ENCODE results near the gene USHBP1.
A peak's percentile ranks its signal among the peaks of the same experiment; 100 is the strongest.

The USHBP1 gene

GRCh38 chr19:17220207-17220758 is 44.3 kb downstream of the USHBP1 start:
- in situ Hi-C loops (cut with HindIII; ENCODE audit: low pct_unique_long_range_greater_than_20kb, low sequenced_read_pairs), result no loop called here
- no peak for DNase-seq (ENCODE audit: low read depth in 1 of 2, low spot score in 1 of 2)

GRCh38 chr19:17219286-17219685 is 45.3 kb downstream of the USHBP1 start:
- in situ Hi-C loops (cut with HindIII; ENCODE audit: low pct_unique_long_range_greater_than_20kb, low sequenced_read_pairs), result no loop called here
- no peak for DNase-seq (ENCODE audit: low read depth in 1 of 2, low spot score in 1 of 2)
- TF ChIP-seq JUND (IDR thresholded peaks at IDR 0.05; ENCODE audit: low read depth), result no peak

More at GRCh38 chr19:17220207-17220758, 44.3 kb downstream of the USHBP1 start:
- no peak for TF ChIP-seq JUND (IDR thresholded peaks at IDR 0.05; ENCODE audit: low read depth)

- in situ Hi-C loops (cut with HindIII; ENCODE audit: low pct_unique_long_range_greater_than_20kb, low sequenced_read_pairs), result no loop called here
- no peak for DNase-seq (ENCODE audit: low read depth in 1 of 2, low spot score in 1 of 2)
- no peak for TF ChIP-seq JUND (IDR thresholded peaks at IDR 0.05; ENCODE audit: low read depth)
Measured at GRCh38 chr19:17216058-17216670, 48.4 kb downstream of the USHBP1 start.

GRCh38 chr19:17215127-17215971 is 49.2 kb downstream of the USHBP1 start, which contains the start of gene USE1:
Gene USE1, plus strand, starts transcription at chr19:17215357. Its CDS starts 49 bp downstream, at chr19:17215406.
- peak; percentile 81 to 92 for DNase-seq (ENCODE audit: low read depth in 1 of 2, low spot score in 1 of 2)
- in situ Hi-C loops (cut with HindIII; ENCODE audit: low pct_unique_long_range_greater_than_20kb, low sequenced_read_pairs), result no loop called here
- no peak for TF ChIP-seq JUND (IDR thresholded peaks at IDR 0.05; ENCODE audit: low read depth)

GRCh38 chr19:17214508-17215126 is 49.9 kb downstream of the USHBP1 start:
- no peak for DNase-seq (ENCODE audit: low read depth in 1 of 2, low spot score in 1 of 2)
- no peak for TF ChIP-seq JUND (IDR thresholded peaks at IDR 0.05; ENCODE audit: low read depth)
- in situ Hi-C loops (cut with HindIII; ENCODE audit: low pct_unique_long_range_greater_than_20kb, low sequenced_read_pairs), result no loop called here

GRCh38 chr19:17213334-17213733 is 51.2 kb downstream of the USHBP1 start:
- no peak for TF ChIP-seq JUND (IDR thresholded peaks at IDR 0.05; ENCODE audit: low read depth)
- in situ Hi-C loops (cut with HindIII; ENCODE audit: low pct_unique_long_range_greater_than_20kb, low sequenced_read_pairs), result no loop called here
- DNase-seq (ENCODE audit: low read depth in 1 of 2, low spot score in 1 of 2), result no peak

GRCh38 chr19:17211547-17212446 is 52.7 kb downstream of the USHBP1 start:
- in situ Hi-C loops (cut with HindIII; ENCODE audit: low pct_unique_long_range_greater_than_20kb, low sequenced_read_pairs), result no loop called here
- no peak for DNase-seq (ENCODE audit: low read depth in 1 of 2, low spot score in 1 of 2)
- no peak for TF ChIP-seq JUND (IDR thresholded peaks at IDR 0.05; ENCODE audit: low read depth)

- in situ Hi-C loops (cut with HindIII; ENCODE audit: low pct_unique_long_range_greater_than_20kb, low sequenced_read_pairs), result no loop called here
- no peak for DNase-seq (ENCODE audit: low read depth in 1 of 2, low spot score in 1 of 2)
- TF ChIP-seq JUND (IDR thresholded peaks at IDR 0.05; ENCODE audit: low read depth), result no peak
Measured at GRCh38 chr19:17210296-17210695, 54.2 kb downstream of the USHBP1 start.

GRCh38 chr19:17209126-17210036 is 55.2 kb downstream of the USHBP1 start:
- in situ Hi-C loops (cut with HindIII; ENCODE audit: low pct_unique_long_range_greater_than_20kb, low sequenced_read_pairs), result no loop called here
- TF ChIP-seq JUND (IDR thresholded peaks at IDR 0.05; ENCODE audit: low read depth), result no peak

GRCh38 chr19:17206736-17207581 is 57.6 kb downstream of the USHBP1 start:
- no peak for DNase-seq (ENCODE audit: low read depth in 1 of 2, low spot score in 1 of 2)
- in situ Hi-C loops (cut with HindIII; ENCODE audit: low pct_unique_long_range_greater_than_20kb, low sequenced_read_pairs), result no loop called here
- TF ChIP-seq JUND (IDR thresholded peaks at IDR 0.05; ENCODE audit: low read depth), result no peak

More at GRCh38 chr19:17209126-17210036, 55.2 kb downstream of the USHBP1 start:
- peak in 1 of 2 experiments; percentile 76 for DNase-seq (ENCODE audit: low read depth in 1 of 2, low spot score in 1 of 2)

Data from T47D (cell line).